ENCODE data around the gene VCAN. TPM values are rescaled to one million over a fixed set of nuclear protein-coding genes. Genes with fewer than 3 reads are reported as not detected.

The VCAN gene
- total RNA-seq, 1 experiment from 2014 or later = 0.72 TPM

GRCh38 chr5:83464261-83464660 is 7.3 kb upstream of the VCAN start:
- BruUV-seq (replicated peaks) = no TSS peak
- DNase-seq (ENCODE audit: low read depth, low spot score) (no peak), ATAC-seq (no peak)
- no peak overlapping the region for H3K4me3 ChIP-seq (ENCODE audit: low read depth in 2 of 2, low read length in 2 of 2)
- POLR2A ChIA-PET = no interaction called here
- intact Hi-C loops (cut with micrococcal nuclease; ENCODE audit: unreplicated experiment) (no loop called here), in situ Hi-C loops (cut with HindIII; ENCODE audit: low pct_unique_long_range_greater_than_20kb, low sequenced_read_pairs) (no loop called here)
- TF ChIP-seq POLR2AphosphoS5 (IDR thresholded peaks at IDR 0.05; ENCODE audit: low read depth, low read length) (no peak), TCF7L2 (IDR thresholded peaks at IDR 0.05; ENCODE audit: low read depth, low read length) (no peak), CTCF (IDR thresholded peaks at IDR 0.05) (no peak), SIN3A (IDR thresholded peaks at IDR 0.05; ENCODE audit: borderline replicate concordance, insufficient read depth, low read depth, low read length) (no peak), REST (IDR thresholded peaks at IDR 0.05; ENCODE audit: insufficient read depth in 1 of 2, low read depth in 2 of 2, low read length in 1 of 2) (no peak)
- no peaks in the 10 kb centered on the region for H3K36me3 ChIP-seq (ENCODE audit: control insufficient read depth, insufficient read depth, low read length)
- H3K27ac ChIP-seq (ENCODE audit: low read length) = no peak overlapping the region
- no peaks in the 10 kb centered on the region for H3K4me1 ChIP-seq (ENCODE audit: control insufficient read depth, insufficient read depth, low read length)
- CTCF ChIA-PET = no interaction called here
- no peaks in the 10 kb centered on the region for H3K9me3 ChIP-seq (ENCODE audit: control insufficient read depth, insufficient read depth, low read depth, low read length)
- H3K27me3 ChIP-seq (ENCODE audit: control insufficient read depth, insufficient read depth, low read length) = peaks cover 27% of the 10 kb centered on the region

DNA sequence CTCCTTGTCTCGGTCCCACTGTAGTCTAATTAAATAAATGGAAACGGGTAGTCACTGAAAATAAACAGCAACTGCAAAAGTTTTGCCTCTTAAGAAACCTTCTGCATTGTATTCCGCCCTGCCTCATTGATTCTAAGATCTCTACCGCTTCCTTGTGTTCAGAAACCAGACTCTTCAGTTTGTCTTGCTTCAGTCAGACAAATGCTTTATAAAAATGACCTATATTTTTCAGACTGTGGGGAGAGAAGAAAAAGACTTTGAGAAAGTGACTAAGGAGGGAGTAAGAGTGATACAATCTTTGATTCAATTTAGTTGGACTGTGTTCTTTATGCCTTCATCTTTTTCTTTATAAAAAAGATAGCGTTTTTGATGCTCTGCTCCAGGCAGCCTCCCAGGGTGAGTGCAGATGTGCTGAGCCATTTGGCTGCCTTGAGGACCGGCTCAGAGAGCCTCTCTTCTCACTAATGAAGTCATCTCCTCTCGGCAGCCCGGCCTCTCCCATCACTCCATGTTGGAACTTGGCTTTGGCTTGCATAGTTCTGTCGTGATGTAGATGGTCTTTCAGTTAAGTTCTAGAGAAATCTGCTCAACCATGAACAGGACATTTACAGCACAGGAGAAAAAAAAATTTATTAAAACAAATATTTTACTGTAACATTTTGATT is 4.0 kb upstream of the VCAN start:
- BruUV-seq (replicated peaks) = no TSS peak
- CTCF ChIA-PET = no interaction called here
- no peak for TF ChIP-seq CTCF (IDR thresholded peaks at IDR 0.05)
- TF ChIP-seq REST (IDR thresholded peaks at IDR 0.05; ENCODE audit: insufficient read depth in 1 of 2, low read depth in 2 of 2, low read length in 1 of 2) = no peak
- TF ChIP-seq SIN3A (IDR thresholded peaks at IDR 0.05; ENCODE audit: borderline replicate concordance, insufficient read depth, low read depth, low read length) = no peak
- no peak for TF ChIP-seq TCF7L2 (IDR thresholded peaks at IDR 0.05; ENCODE audit: low read depth, low read length)
- no peak for TF ChIP-seq POLR2AphosphoS5 (IDR thresholded peaks at IDR 0.05; ENCODE audit: low read depth, low read length)
- Histone ChIP-seq H3K4me3 (ENCODE audit: low read depth in 2 of 2, low read length in 2 of 2) (no peak overlapping the region), H3K36me3 (ENCODE audit: control insufficient read depth, insufficient read depth, low read length) (no peaks in the 10 kb centered on the region; the same call in none of the 2 replicates), H3K9me3 (ENCODE audit: control insufficient read depth, insufficient read depth, low read depth, low read length) (no peaks in the 10 kb centered on the region), H3K27me3 (ENCODE audit: control insufficient read depth, insufficient read depth, low read length) (peaks cover 46% of the 10 kb centered on the region), H3K27ac (ENCODE audit: low read length) (no peak overlapping the region), H3K4me1 (ENCODE audit: control insufficient read depth, insufficient read depth, low read length) (peaks cover 7% of the 10 kb centered on the region)
- no peak for DNase-seq (ENCODE audit: low read depth, low spot score)
- POLR2A ChIA-PET = no interaction called here
- intact Hi-C loops (cut with micrococcal nuclease; ENCODE audit: unreplicated experiment) (no loop called here), in situ Hi-C loops (cut with HindIII; ENCODE audit: low pct_unique_long_range_greater_than_20kb, low sequenced_read_pairs) (no loop called here)
- no peak for ATAC-seq
